Glutamatergic neuron (in vitro differentiated cells): ENCODE measurements around the gene KCTD21. TPM values are rescaled to one million over a fixed set of nuclear protein-coding genes. Genes with fewer than 3 reads are reported as not detected.

Experiments used
- DNase-seq: peaks from one replicate; pipeline ENCODE4 v3.0.0; 2022
- H3K27ac Mint-ChIP-seq: one replicate; pipeline ENCODE4 v1.8.0; 2020; ENCODE audit warnings: mild to moderate bottlenecking, mixed read lengths, inconsistent platforms; ENCODE audit not compliant: unreplicated experiment
- H3K27me3 Mint-ChIP-seq: one replicate; pipeline ENCODE4 v1.8.0; 2020; ENCODE audit warnings: mild to moderate bottlenecking, moderate library complexity, mixed read lengths, inconsistent platforms; ENCODE audit not compliant: unreplicated experiment
- H3K36me3 Mint-ChIP-seq: one replicate; pipeline ENCODE4 v1.8.0; 2020; ENCODE audit warnings: mild to moderate bottlenecking, mixed read lengths, inconsistent platforms; ENCODE audit not compliant: unreplicated experiment
- H3K4me1 Mint-ChIP-seq: one replicate; pipeline ENCODE4 v1.8.0; 2020; ENCODE audit warnings: mild to moderate bottlenecking, low read depth, mixed read lengths, inconsistent platforms; ENCODE audit not compliant: unreplicated experiment
- H3K4me3 Mint-ChIP-seq: one replicate; pipeline ENCODE4 v1.8.0; 2020; ENCODE audit warnings: mild to moderate bottlenecking, mixed read lengths, inconsistent platforms; ENCODE audit not compliant: unreplicated experiment
- H3K9me3 Mint-ChIP-seq: one replicate; pipeline ENCODE4 v1.8.0; 2020; ENCODE audit warnings: mild to moderate bottlenecking, moderate library complexity, mixed read lengths, inconsistent platforms; ENCODE audit not compliant: unreplicated experiment
- total RNA-seq: library from RNA; stranded (reverse); fragmentation: NEBNext Ultra II Directional; extraction: Animal tissue kit (Norgen Biotek cat#: 25700); gene quantifications from one replicate; pipeline ENCODE4 v1.2.1, GENCODE V29; 2021; ENCODE audit not compliant: unreplicated experiment
- TF ChIP-seq, protein P1 (sequence below): fragments of 200-600 bp; sonication (generic); IDR thresholded peaks from one replicate; pipeline ENCODE4 v1.5.0; 2021; ENCODE audit not compliant: partially characterized antibody, unreplicated experiment

Gene KCTD21
- total RNA-seq, 1 donor from 2014 or later, result 9.7 TPM

DNA sequence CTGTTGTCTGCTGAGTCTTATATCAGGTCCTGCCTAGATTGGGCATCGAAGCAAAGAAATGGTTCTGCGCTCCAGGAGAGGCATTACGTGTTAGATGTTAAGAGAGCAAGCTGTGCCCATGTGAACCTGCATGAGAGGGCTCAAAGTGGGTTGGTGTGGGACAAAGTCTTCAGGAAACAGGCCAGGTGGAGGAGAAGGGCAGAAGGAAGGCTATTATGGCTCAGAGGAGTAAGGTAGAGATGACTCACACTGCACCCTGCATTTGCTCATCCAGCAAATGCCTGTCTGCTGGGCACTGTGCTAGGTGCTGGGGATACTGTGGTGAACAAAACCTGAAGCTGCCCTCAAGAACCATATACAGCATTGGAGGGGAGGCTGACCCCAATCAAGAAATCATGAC, 6.1 kb upstream of the KCTD21 start:
- no peak for DNase-seq
- Mint-ChIP-seq H3K27me3 (peaks cover 17% of the 10 kb centered on the region), H3K27ac (no peak overlapping the region), H3K4me1 (peaks cover 28% of the 10 kb centered on the region), H3K9me3 (peaks cover 15% of the 10 kb centered on the region), H3K4me3 (peak overlapping the region; percentile 12), H3K36me3 (peaks cover 10% of the 10 kb centered on the region)
- TF ChIP-seq, protein P1, sequence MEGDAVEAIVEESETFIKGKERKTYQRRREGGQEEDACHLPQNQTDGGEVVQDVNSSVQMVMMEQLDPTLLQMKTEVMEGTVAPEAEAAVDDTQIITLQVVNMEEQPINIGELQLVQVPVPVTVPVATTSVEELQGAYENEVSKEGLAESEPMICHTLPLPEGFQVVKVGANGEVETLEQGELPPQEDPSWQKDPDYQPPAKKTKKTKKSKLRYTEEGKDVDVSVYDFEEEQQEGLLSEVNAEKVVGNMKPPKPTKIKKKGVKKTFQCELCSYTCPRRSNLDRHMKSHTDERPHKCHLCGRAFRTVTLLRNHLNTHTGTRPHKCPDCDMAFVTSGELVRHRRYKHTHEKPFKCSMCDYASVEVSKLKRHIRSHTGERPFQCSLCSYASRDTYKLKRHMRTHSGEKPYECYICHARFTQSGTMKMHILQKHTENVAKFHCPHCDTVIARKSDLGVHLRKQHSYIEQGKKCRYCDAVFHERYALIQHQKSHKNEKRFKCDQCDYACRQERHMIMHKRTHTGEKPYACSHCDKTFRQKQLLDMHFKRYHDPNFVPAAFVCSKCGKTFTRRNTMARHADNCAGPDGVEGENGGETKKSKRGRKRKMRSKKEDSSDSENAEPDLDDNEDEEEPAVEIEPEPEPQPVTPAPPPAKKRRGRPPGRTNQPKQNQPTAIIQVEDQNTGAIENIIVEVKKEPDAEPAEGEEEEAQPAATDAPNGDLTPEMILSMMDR, result no peak

DNA sequence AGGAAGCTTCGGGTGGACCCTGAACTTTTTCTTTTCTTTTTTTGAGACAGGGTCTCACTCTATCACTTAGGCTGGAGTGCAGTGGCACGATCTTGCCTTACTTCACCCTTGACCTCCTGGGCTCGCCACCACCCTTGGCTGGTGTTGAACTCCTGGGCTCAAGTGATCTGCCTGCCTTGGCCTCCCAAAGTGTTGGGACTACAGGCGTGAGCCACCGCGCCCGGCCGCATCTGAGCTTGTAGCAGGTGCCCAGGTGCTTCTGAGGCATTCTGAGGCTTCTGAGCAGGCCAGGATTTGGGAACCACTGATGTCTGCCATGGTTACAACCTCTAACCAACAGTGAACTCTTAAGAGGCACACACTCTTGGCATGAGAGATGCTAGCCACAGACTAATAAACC, 5.4 kb upstream of the KCTD21 start:
- TF ChIP-seq, protein P1, result no peak
- H3K36me3 Mint-ChIP-seq, result peaks cover 10% of the 10 kb centered on the region
- H3K27me3 Mint-ChIP-seq, result peaks cover 17% of the 10 kb centered on the region
- peaks cover 16% of the 10 kb centered on the region for H3K9me3 Mint-ChIP-seq
- H3K4me3 Mint-ChIP-seq, result no peak overlapping the region
- H3K27ac Mint-ChIP-seq, result no peak overlapping the region
- peaks cover 28% of the 10 kb centered on the region for H3K4me1 Mint-ChIP-seq
- DNase-seq, result no peak

DNA sequence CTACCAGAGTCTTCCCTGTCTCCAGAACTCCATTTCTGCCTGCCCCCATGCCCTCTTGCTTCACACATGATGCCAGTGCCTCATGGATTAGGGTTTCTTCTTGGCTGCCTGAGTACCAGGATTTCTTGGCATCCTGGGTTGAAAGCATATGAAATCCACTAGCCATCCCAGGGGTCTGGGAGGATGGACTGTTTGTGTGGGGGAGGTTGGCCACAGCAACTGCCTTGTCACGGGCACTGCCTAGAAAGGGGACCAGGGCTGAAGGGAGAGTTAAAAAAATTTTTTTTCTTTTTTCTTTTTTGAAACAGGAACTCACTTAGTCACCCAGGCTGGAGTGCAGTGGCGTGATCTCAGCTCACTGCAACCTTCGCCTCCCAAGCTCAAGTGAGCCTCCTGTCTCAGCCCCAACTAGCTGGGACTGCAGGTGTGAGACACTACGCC, 4.5 kb upstream of the KCTD21 start:
- peaks cover 28% of the 10 kb centered on the region for H3K4me1 Mint-ChIP-seq
- no peak for DNase-seq
- H3K4me3 Mint-ChIP-seq, result peak overlapping the region; percentile 63
- peak overlapping the region; percentile 72 for H3K27ac Mint-ChIP-seq
- peaks cover 20% of the 10 kb centered on the region for H3K27me3 Mint-ChIP-seq
- TF ChIP-seq, protein P1, result no peak
- peaks cover 18% of the 10 kb centered on the region for H3K9me3 Mint-ChIP-seq
- peaks cover 5% of the 10 kb centered on the region for H3K36me3 Mint-ChIP-seq

DNA sequence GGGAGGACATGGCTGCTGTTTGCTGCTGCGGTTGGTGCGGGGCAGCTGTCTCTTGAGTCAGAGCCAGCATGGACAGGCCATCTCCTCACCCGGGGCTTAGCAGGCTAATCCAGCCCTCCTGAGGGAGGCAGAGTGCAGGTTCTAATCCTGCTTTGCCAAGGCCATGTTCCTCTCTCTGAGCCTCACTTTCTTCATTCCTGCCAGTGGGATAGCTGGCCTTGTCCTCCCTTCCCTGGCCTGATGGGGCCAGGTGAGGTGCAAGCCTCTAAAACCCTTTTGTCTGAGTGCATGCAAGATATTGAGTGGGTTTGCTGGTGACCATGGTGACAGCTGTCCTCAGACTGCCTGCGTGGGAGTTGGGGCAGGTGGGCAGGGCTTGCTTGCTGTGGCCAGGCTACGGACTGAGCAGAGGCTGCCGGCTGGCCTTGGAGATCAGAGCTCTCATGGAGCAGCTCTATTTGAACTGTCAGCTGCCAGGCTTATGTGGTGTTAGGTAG, 3.8 kb upstream of the KCTD21 start:
- no peak overlapping the region for H3K27ac Mint-ChIP-seq
- DNase-seq, result peak; percentile 40
- H3K27me3 Mint-ChIP-seq, result peaks cover 20% of the 10 kb centered on the region
- no peak overlapping the region for H3K4me3 Mint-ChIP-seq
- H3K36me3 Mint-ChIP-seq, result peaks cover 5% of the 10 kb centered on the region
- TF ChIP-seq, protein P1, result no peak
- peaks cover 17% of the 10 kb centered on the region for H3K9me3 Mint-ChIP-seq
- peaks cover 34% of the 10 kb centered on the region for H3K4me1 Mint-ChIP-seq

DNA sequence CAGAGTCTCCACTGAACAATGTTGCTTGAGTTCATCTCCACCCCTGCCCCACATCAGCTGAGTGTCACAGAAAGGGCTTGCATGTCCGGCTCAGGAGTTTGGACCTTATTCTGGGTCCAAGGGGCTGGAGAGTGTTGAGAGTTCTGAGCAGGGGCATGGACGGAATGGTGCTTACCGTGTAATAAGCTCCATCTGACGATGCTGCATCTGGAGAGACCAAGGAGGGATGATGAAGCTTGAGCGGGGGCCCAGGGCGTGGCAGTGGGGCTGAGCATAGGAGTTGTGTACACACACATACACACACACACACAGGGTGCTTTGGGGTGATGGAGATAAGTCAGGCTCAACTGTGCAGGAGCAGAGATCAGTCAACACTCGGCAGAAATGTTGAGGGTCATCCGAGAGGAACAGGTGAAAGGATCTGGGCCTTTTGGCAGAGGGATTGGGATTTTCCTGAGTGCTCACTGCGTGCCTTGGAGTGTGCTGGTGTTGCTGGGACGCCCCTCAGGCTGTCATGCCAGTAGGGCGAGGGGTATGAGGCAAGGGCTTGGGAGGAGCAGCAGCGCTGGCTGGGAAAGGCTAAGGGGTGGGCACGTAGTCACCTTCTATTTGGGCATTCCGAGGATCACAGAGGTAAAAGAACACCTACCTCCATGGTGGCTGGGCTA, 2.6 kb upstream of the KCTD21 start:
- no peak for DNase-seq
- H3K36me3 Mint-ChIP-seq, result peaks cover 5% of the 10 kb centered on the region
- peaks cover 34% of the 10 kb centered on the region for H3K4me1 Mint-ChIP-seq
- peak overlapping the region; percentile 93 for H3K4me3 Mint-ChIP-seq
- peaks cover 15% of the 10 kb centered on the region for H3K9me3 Mint-ChIP-seq
- H3K27ac Mint-ChIP-seq, result peak overlapping the region; percentile 79
- TF ChIP-seq, protein P1, result no peak
- H3K27me3 Mint-ChIP-seq, result peaks cover 20% of the 10 kb centered on the region
